ENCODE measurements around the gene BUD31. TPM values are rescaled to one million over a fixed set of nuclear protein-coding genes. Genes with fewer than 3 reads are reported as not detected.

BUD31 gene
- total and polyA plus RNA-seq, 2 of the 13 experiments (the other 11 are each of a cell fraction or from before 2014, with no cell fraction given): 35.1 to 79.1 TPM

DNA sequence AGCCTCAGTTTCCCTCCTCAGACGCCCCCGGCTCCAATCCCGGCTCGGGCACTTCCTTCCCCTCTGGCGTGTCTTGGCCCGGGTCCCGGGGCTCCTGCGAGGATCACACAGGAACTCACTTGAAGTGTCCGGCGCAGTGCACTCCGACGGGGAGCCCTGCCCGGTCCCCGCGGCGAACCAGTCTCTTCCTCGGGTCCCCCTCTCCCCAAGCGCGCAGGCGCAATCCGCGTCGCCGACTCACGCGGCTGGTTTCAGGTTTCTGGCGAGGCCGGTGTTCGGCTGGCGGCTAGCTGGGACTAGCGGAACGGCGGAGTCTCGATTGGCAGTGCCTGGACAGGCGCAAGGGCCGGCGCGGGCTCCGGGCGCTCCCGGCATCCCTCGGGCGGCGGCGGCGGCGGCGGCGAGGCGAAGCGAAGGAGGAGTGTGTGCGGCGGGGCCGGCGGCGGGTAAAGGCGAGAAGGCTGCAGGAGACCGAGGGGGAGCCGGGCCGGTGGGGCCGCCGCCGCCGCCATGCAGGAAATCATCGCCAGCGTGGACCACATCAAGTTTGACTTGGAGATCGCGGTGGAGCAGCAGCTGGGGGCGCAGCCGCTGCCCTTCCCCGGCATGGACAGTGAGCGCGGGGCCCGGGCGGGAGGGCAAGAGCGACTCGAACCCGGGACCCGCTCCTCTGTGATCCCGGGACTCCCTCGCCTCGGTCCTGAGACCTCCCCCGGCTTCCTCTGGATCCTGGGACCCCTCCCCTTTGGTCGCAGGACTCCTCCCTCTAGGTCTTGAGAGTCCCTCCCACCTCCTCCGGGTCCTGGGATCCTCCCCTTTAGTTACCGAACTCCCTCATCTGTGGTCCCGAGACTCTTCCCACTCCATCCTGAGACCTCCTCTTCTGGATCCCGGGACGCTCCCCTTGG, 30.1 kb downstream of the BUD31 start, which contains the start of the genes CPSF4 and PTCD1 (continued):
- TF ChIP-seq ZZZ3 (CRISPR knock-in tag; IDR thresholded peaks at IDR 0.05; ENCODE audit: borderline replicate concordance) (peak; percentile 91), ZNF251 (CRISPR knock-in tag; IDR thresholded peaks at IDR 0.05) (no peak), ZNF33A (CRISPR knock-in tag; IDR thresholded peaks at IDR 0.05; ENCODE audit: borderline replicate concordance) (no peak), PHF21A (CRISPR knock-in tag; IDR thresholded peaks at IDR 0.05) (no peak), SOX6 (IDR thresholded peaks at IDR 0.05) (no peak), SOX6 (CRISPR knock-in tag; IDR thresholded peaks at IDR 0.05) (peak; percentile 60), ARHGAP35 (CRISPR knock-in tag; IDR thresholded peaks at IDR 0.05; ENCODE audit: borderline replicate concordance) (peak; percentile 66; the same call in 1 of the 2 replicates), SP2 (CRISPR knock-in tag; IDR thresholded peaks at IDR 0.05) (no peak; the same call in none of the 2 replicates), CAMTA2 (CRISPR knock-in tag; IDR thresholded peaks at IDR 0.05; ENCODE audit: borderline replicate concordance) (peak; percentile 25), ZNF879 (CRISPR knock-in tag; IDR thresholded peaks at IDR 0.05) (no peak; the same call in 1 of the 2 replicates), SPEN (CRISPR knock-in tag; IDR thresholded peaks at IDR 0.05; ENCODE audit: low read depth) (peak; percentile 95), NCOA2 (CRISPR knock-in tag; IDR thresholded peaks at IDR 0.05) (peak; percentile 60), CHD4 (IDR thresholded peaks at IDR 0.05; ENCODE audit: borderline replicate concordance, low read length) (no peak), ZKSCAN1 (IDR thresholded peaks at IDR 0.05; ENCODE audit: low read length) (no peak), SMC3 (IDR thresholded peaks at IDR 0.05; ENCODE audit: low read length) (no peak), ZNF460 (CRISPR knock-in tag; IDR thresholded peaks at IDR 0.05; ENCODE audit: borderline replicate concordance) (no peak), HNF4A (CRISPR knock-in tag; IDR thresholded peaks at IDR 0.05) (no peak), HHEX (CRISPR knock-in tag; IDR thresholded peaks at IDR 0.05) (no peak), SIX4 (CRISPR knock-in tag; IDR thresholded peaks at IDR 0.05) (peak; percentile 99), ZBTB8A (CRISPR knock-in tag; IDR thresholded peaks at IDR 0.05; ENCODE audit: borderline replicate concordance, low read depth) (no peak), ZNF496 (CRISPR knock-in tag; IDR thresholded peaks at IDR 0.05; ENCODE audit: insufficient replicate concordance) (no peak), DMAP1 (CRISPR knock-in tag; IDR thresholded peaks at IDR 0.05) (peak; percentile 70; the same call in 1 of the 2 replicates)
- TF ChIP-seq, protein P1, sequence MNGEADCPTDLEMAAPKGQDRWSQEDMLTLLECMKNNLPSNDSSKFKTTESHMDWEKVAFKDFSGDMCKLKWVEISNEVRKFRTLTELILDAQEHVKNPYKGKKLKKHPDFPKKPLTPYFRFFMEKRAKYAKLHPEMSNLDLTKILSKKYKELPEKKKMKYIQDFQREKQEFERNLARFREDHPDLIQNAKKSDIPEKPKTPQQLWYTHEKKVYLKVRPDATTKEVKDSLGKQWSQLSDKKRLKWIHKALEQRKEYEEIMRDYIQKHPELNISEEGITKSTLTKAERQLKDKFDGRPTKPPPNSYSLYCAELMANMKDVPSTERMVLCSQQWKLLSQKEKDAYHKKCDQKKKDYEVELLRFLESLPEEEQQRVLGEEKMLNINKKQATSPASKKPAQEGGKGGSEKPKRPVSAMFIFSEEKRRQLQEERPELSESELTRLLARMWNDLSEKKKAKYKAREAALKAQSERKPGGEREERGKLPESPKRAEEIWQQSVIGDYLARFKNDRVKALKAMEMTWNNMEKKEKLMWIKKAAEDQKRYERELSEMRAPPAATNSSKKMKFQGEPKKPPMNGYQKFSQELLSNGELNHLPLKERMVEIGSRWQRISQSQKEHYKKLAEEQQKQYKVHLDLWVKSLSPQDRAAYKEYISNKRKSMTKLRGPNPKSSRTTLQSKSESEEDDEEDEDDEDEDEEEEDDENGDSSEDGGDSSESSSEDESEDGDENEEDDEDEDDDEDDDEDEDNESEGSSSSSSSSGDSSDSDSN (CRISPR knock-in tag; IDR thresholded peaks at IDR 0.05): peak; percentile 60
- TF ChIP-seq, protein P2, sequence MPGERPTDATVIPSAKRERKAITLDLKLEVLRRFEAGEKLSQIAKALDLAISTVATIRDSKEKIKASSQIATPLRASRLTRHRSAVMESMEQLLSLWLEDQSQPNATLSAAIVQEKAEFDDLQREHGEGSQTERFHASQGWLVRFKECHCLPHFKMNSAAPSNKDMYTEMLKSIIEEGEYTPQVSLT (CRISPR knock-in tag; IDR thresholded peaks at IDR 0.05; ENCODE audit: borderline replicate concordance, low read depth): 0 out of 2 replicates have a peak, but pooled peaks have one; percentile 36
- TF ChIP-seq, protein P3, sequence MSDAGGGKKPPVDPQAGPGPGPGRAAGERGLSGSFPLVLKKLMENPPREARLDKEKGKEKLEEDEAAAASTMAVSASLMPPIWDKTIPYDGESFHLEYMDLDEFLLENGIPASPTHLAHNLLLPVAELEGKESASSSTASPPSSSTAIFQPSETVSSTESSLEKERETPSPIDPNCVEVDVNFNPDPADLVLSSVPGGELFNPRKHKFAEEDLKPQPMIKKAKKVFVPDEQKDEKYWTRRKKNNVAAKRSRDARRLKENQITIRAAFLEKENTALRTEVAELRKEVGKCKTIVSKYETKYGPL (CRISPR knock-in tag; IDR thresholded peaks at IDR 0.05): no peak
- TF ChIP-seq, protein P4, sequence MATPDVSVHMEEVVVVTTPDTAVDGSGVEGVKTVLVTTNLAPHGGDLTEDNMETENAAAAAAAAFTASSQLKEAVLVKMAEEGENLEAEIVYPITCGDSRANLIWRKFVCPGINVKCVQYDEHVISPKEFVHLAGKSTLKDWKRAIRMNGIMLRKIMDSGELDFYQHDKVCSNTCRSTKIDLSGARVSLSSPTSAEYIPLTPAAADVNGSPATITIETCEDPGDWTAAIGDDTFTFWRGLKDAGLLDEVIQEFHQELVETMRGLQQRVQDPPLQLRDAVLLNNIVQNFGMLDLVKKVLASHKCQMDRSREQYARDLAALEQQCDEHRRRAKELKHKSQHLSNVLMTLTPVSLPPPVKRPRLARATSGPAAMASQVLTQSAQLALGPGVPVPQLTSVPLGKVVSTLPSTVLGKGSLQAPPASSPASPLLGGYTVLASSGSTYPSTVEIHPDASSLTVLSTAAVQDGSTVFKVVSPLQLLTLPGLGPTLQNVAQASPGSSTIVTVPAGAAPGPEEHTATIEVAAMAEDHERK (CRISPR knock-in tag; IDR thresholded peaks at IDR 0.05; ENCODE audit: low read depth): peak; percentile 87

All from HepG2 (cell line).